ENCODE data around the gene TTC7B. TPM values are rescaled to one million over a fixed set of nuclear protein-coding genes. Genes with fewer than 3 reads are reported as not detected.

TTC7B gene
- total RNA-seq, 4 donors from 2014 or later = 14.3 to 48.9 (median 32.5) TPM

GRCh38 chr14:90807060-90807459, 9.2 kb downstream of the TTC7B start:
- TF ChIP-seq EP300 (IDR thresholded peaks at IDR 0.05) (no peak), POLR2AphosphoS5 (IDR thresholded peaks at IDR 0.05) (no peak), CTCF (IDR thresholded peaks at IDR 0.05) (no peak), POLR2A (IDR thresholded peaks at IDR 0.05) (no peak)
- Histone ChIP-seq H3K9me3 (no peaks in the 10 kb centered on the region), H3K27me3 (no peaks in the 10 kb centered on the region), H3K4me1 (peaks cover 42% of the 10 kb centered on the region), H3K4me3 (no peak overlapping the region), H3K36me3 (no peaks in the 10 kb centered on the region), H3K27ac (no peak overlapping the region)
- no peak for DNase-seq (ENCODE audit: low spot score in 2 of 2)
- 71% methylated on average over 3 of the region's 6 CpGs for whole genome bisulfite sequencing

- Histone ChIP-seq H3K27ac (no peak overlapping the region), H3K9me3 (no peaks in the 10 kb centered on the region), H3K4me1 (peaks cover 42% of the 10 kb centered on the region), H3K27me3 (no peaks in the 10 kb centered on the region), H3K4me3 (no peak overlapping the region), H3K36me3 (no peaks in the 10 kb centered on the region)
- WGBS = 71% methylated on average over 19 of the region's 21 CpGs
- TF ChIP-seq CTCF (IDR thresholded peaks at IDR 0.05) (no peak), EP300 (IDR thresholded peaks at IDR 0.05) (no peak), POLR2A (IDR thresholded peaks at IDR 0.05) (no peak), POLR2AphosphoS5 (IDR thresholded peaks at IDR 0.05) (no peak)
- no peak for DNase-seq (ENCODE audit: low spot score in 2 of 2)
Observed at GRCh38 chr14:90805662-90806540, 10.3 kb downstream of the TTC7B start.

GRCh38 chr14:90805084-90805391, 11.2 kb downstream of the TTC7B start:
- no peak for DNase-seq (ENCODE audit: low spot score in 2 of 2)
- no peak overlapping the region for H3K4me3 ChIP-seq
- H3K27ac ChIP-seq = no peak overlapping the region
- no peaks in the 10 kb centered on the region for H3K27me3 ChIP-seq
- TF ChIP-seq POLR2AphosphoS5 (IDR thresholded peaks at IDR 0.05) (no peak), CTCF (IDR thresholded peaks at IDR 0.05) (no peak), POLR2A (IDR thresholded peaks at IDR 0.05) (no peak), EP300 (IDR thresholded peaks at IDR 0.05) (no peak)
- WGBS = 94% methylated on average over 13 of the region's 13 CpGs
- peaks cover 42% of the 10 kb centered on the region for H3K4me1 ChIP-seq
- H3K9me3 ChIP-seq = no peaks in the 10 kb centered on the region
- no peaks in the 10 kb centered on the region for H3K36me3 ChIP-seq

- Histone ChIP-seq H3K9me3 (no peaks in the 10 kb centered on the region), H3K36me3 (no peaks in the 10 kb centered on the region), H3K4me1 (peaks cover 42% of the 10 kb centered on the region), H3K27ac (no peak overlapping the region), H3K27me3 (no peaks in the 10 kb centered on the region), H3K4me3 (no peak overlapping the region)
- 82% methylated on average over 8 of the region's 18 CpGs for WGBS
- no peak for DNase-seq (ENCODE audit: low spot score in 2 of 2)
- TF ChIP-seq POLR2A (IDR thresholded peaks at IDR 0.05) = no peak
- TF ChIP-seq CTCF (IDR thresholded peaks at IDR 0.05) = no peak
- no peak for TF ChIP-seq EP300 (IDR thresholded peaks at IDR 0.05)
- no peak for TF ChIP-seq POLR2AphosphoS5 (IDR thresholded peaks at IDR 0.05)
Observed at GRCh38 chr14:90804292-90805083, 11.7 kb downstream of the TTC7B start.

GRCh38 chr14:90803249-90803648, 13.0 kb downstream of the TTC7B start:
- TF ChIP-seq POLR2A (IDR thresholded peaks at IDR 0.05) = no peak
- Histone ChIP-seq H3K27me3 (no peaks in the 10 kb centered on the region), H3K4me3 (no peak overlapping the region), H3K4me1 (peaks cover 39% of the 10 kb centered on the region), H3K36me3 (no peaks in the 10 kb centered on the region), H3K27ac (peak overlapping the region; percentile 0), H3K9me3 (no peaks in the 10 kb centered on the region)
- DNase-seq (ENCODE audit: low spot score in 2 of 2) = no peak
- 83% methylated on average over 2 of the region's 2 CpGs for WGBS
